HG03039 (cell line): ENCODE data around the gene DOCK6.

Experiments used
- ATAC-seq: cut with Tn5 transposase; IDR thresholded peaks from one replicate; pipeline ENCODE4 v1.9.1; 2021; ENCODE audit warnings: mild to moderate bottlenecking, moderate library complexity; ENCODE audit not compliant: unreplicated experiment

The DOCK6 gene

GRCh38 chr19:11247391-11247790 lies 14.9 kb downstream of the DOCK6 start:
- ATAC-seq = no peak

GRCh38 chr19:11246941-11247340 lies 15.4 kb downstream of the DOCK6 start:
- no peak for ATAC-seq

GRCh38 chr19:11244846-11245589 lies 17.3 kb downstream of the DOCK6 start:
- no peak for ATAC-seq

GRCh38 chr19:11243798-11244169 lies 18.5 kb downstream of the DOCK6 start:
- no peak for ATAC-seq

- peak; percentile 40 for ATAC-seq
Measured at GRCh38 chr19:11242864-11243797, 19.2 kb downstream of the DOCK6 start.

- ATAC-seq = no peak
Measured at GRCh38 chr19:11242025-11242424, 20.3 kb downstream of the DOCK6 start.

GRCh38 chr19:11240008-11240444 lies 22.3 kb downstream of the DOCK6 start:
- no peak for ATAC-seq

- no peak for ATAC-seq
Measured at GRCh38 chr19:11239377-11240000, 22.8 kb downstream of the DOCK6 start, which contains the start of gene ANGPTL8. Gene ANGPTL8, plus strand, starts transcription at chr19:11239619. Its CDS starts 19 bp downstream, at chr19:11239638.

- no peak for ATAC-seq
Measured at GRCh38 chr19:11238781-11239376, 23.4 kb downstream of the DOCK6 start.

- ATAC-seq = no peak
Measured at GRCh38 chr19:11238041-11238440, 24.3 kb downstream of the DOCK6 start.

GRCh38 chr19:11237321-11237720 lies 25.0 kb downstream of the DOCK6 start:
- no peak for ATAC-seq

- no peak for ATAC-seq
Measured at GRCh38 chr19:11236324-11237301, 25.7 kb downstream of the DOCK6 start.

GRCh38 chr19:11234486-11235075 lies 27.7 kb downstream of the DOCK6 start:
- no peak for ATAC-seq

GRCh38 chr19:11233073-11233472 lies 29.3 kb downstream of the DOCK6 start:
- no peak for ATAC-seq

- ATAC-seq = no peak
Measured at GRCh38 chr19:11232555-11232954, 29.8 kb downstream of the DOCK6 start.

- no peak for ATAC-seq
Measured at GRCh38 chr19:11230621-11231386, 31.5 kb downstream of the DOCK6 start.

GRCh38 chr19:11227195-11227886 lies 35.0 kb downstream of the DOCK6 start:
- ATAC-seq = no peak

- ATAC-seq = no peak
Measured at GRCh38 chr19:11226716-11227166, 35.6 kb downstream of the DOCK6 start.
